H1 (cell line): ENCODE measurements around the gene NACAD. TPM values are rescaled to one million over a fixed set of nuclear protein-coding genes. Genes with fewer than 3 reads are reported as not detected.

Source experiments
- BRCA1 ChIP-seq: IDR thresholded peaks from 2 replicates; pipeline ENCODE4 v1.6.1; 2012; ENCODE audit warnings: low read depth, low read length, improper control_type of control experiment
- CHD7 ChIP-seq: fragments of 300-600 bp; sonication (generic); IDR thresholded peaks from 2 replicates; pipeline ENCODE4 v1.7.1; 2012; ENCODE audit warnings: low read length, moderate library complexity, mild to moderate bottlenecking, inconsistent platforms; ENCODE audit not compliant: insufficient replicate concordance
- JUND ChIP-seq: IDR thresholded peaks from 2 replicates; pipeline ENCODE4 v1.6.1; 2011; ENCODE audit warnings: mild to moderate bottlenecking, improper control_type of control experiment, low read length
- RAD21 ChIP-seq, 2 experiments: IDR thresholded peaks in 1 of 2; conservative IDR thresholded peaks in 1 of 2; 2 replicates each; pipeline ENCODE4 v1.6.1; 2011; ENCODE audit warnings: low read depth in 2 of 2, low read length in 2 of 2, improper control_type of control experiment in 1 of 2, inconsistent platforms in 1 of 2, mild to moderate bottlenecking in 1 of 2, moderate library complexity in 1 of 2
- TAF1 ChIP-seq: IDR thresholded peaks from 2 replicates; pipeline ENCODE4 v1.6.1; 2011; ENCODE audit warnings: mild to moderate bottlenecking, low read depth, low read length
- TBP ChIP-seq: IDR thresholded peaks from 2 replicates; pipeline ENCODE4 v1.6.1; 2011; ENCODE audit warnings: low read depth, low read length, improper control_type of control experiment
- polyA plus RNA-seq, 7 experiments: library from polyadenylated mRNA; depleted of rRNA in 3 of 7; stranded (reverse) in 5 of 7; unstranded in 2 of 7; fragments of >200 nt in 5 of 7; fragments of 200-250 nt in 2 of 7; gene quantifications; 1 replicate in 5 of 7; 2 replicates in 1 of 7; 4 replicates in 1 of 7; pipeline versions ENCODE4 v1.2.1 to v1.2.3, GENCODE V29; 2011 to 2013; ENCODE audit warnings: missing spikeins in 2 of 7, mixed read lengths in 2 of 7
- total RNA-seq: library from RNA; stranded (reverse); fragmentation: NEBNext Ultra II Directional; extraction: Animal tissue kit (Norgen Biotek cat#: 25700); gene quantifications from 2 replicates; pipeline ENCODE4 v1.2.1, GENCODE V29; 2021

Gene NACAD
- total and polyA plus RNA-seq, 2 of the 8 experiments (the other 6 are each of a cell fraction or from before 2014, with no cell fraction given), result 1.3 to 6.0 TPM

GRCh38 chr7:45073786-45074527 is 14.8 kb downstream of the NACAD start (continued):
- TF ChIP-seq CHD7 (no peak), TBP (no peak), TAF1 (no peak), RAD21 (IDR thresholded peaks at IDR 0.05 in 1 of 2, conservative IDR thresholded peaks at IDR 0.05 in 1 of 2; ENCODE audit: low read depth in 2 of 2, low read length in 2 of 2) (no peak), BRCA1 (no peak), JUND (no peak)
